ENCODE data around the gene CCM2L.

CCM2L gene

DNA sequence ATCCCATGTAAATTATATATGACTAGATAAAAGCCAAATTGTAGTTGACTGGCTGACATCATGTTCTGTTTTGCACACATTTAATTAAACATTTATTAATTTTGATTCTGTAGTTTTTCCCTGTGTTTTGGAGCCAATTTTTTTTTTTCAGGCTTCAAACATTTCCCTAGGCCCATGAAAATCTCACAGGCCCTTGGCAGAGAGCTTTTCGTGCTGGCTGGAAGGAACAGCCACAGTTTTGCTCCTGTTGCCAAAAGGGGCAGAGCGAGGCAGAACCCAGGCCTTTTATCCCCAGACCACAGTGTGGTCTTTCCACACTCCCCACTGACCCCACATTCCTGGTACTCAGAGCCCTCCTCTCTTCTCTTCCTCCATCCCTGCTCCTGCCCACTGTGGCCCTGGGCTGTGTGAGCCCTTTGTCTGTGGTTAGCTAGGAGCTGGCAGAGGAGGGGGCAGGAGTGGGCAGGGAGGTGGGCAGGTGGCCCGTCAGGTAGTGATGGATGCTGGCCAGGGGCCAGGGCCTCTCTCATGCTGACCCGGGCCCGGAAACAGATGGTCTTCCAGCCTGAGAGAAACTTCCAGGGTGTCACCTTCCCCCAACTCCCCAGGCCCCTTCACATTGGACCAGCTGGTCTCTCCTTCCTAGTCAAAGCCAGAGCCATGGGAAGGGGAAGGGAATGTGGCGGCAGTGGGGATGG is 19.4 kb upstream of the CCM2L start:
- TF ChIP-seq CTCF (IDR thresholded peaks at IDR 0.05; ENCODE audit: control extremely low read depth, extremely low read depth, low read depth, missing control alignments) = no peak
- CTCF ChIA-PET = interaction anchor here (1.4 to 2.3 kb wide), 2 partner anchors 39 to 41 kb away, joined by 5 to 10 read pairs; partner anchors contain the start of gene PDRG1
- POLR2A ChIA-PET = no interaction called here
- DNase-seq (ENCODE audit: extremely low spot score) = no peak

- no peak for TF ChIP-seq CTCF (IDR thresholded peaks at IDR 0.05; ENCODE audit: control extremely low read depth, extremely low read depth, low read depth, missing control alignments)
- ChIA-PET CTCF (interaction anchor here (1.4 to 2.3 kb wide), 2 partner anchors 39 to 40 kb away, joined by 5 to 10 read pairs; partner anchors contain the start of gene PDRG1), POLR2A (no interaction called here)
- no peak for DNase-seq (ENCODE audit: extremely low spot score)
Measured at GRCh38 chr20:31991339-31991705, 18.9 kb upstream of the CCM2L start.

DNA sequence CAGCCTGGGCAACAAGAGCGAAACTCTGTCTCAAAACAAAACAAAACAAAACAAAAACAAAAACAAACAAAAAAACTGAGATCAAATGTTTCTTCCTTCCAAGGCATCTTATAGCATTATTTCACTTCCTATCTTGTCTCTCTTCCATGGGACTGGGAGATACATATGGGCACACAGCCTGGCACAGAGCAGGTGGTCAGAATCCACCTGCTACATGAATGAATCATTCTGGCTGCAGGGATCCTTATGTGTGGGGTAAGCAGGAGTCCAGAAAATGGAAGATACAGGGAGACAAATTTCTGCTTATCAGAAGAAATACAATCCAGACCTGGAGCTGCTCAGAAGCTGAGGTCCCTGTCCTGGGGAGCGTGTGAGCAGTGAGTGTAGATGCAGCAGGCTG is 18.2 kb upstream of the CCM2L start:
- no peak for TF ChIP-seq CTCF (IDR thresholded peaks at IDR 0.05; ENCODE audit: control extremely low read depth, extremely low read depth, low read depth, missing control alignments)
- DNase-seq (ENCODE audit: extremely low spot score) = no peak
- ChIA-PET POLR2A (no interaction called here), CTCF (no interaction called here)

- TF ChIP-seq CTCF (IDR thresholded peaks at IDR 0.05; ENCODE audit: control extremely low read depth, extremely low read depth, low read depth, missing control alignments) = no peak
- ChIA-PET POLR2A (no interaction called here), CTCF (interaction anchor here (1.5 kb wide), 1 partner anchor 27 kb away, joined by 3 read pairs; no protein-coding TSS in a partner anchor)
- DNase-seq (ENCODE audit: extremely low spot score) = no peak
Measured at GRCh38 chr20:31996996-31997395, 13.2 kb upstream of the CCM2L start.

- DNase-seq (ENCODE audit: extremely low spot score) = no peak
- TF ChIP-seq CTCF (IDR thresholded peaks at IDR 0.05; ENCODE audit: control extremely low read depth, extremely low read depth, low read depth, missing control alignments) = no peak
- CTCF ChIA-PET = interaction anchor here (1.3 kb wide), 1 partner anchor 32 kb away, joined by 3 read pairs; no protein-coding TSS in a partner anchor
- POLR2A ChIA-PET = no interaction called here
Measured at GRCh38 chr20:31998246-31998645, 12.0 kb upstream of the CCM2L start.

DNA sequence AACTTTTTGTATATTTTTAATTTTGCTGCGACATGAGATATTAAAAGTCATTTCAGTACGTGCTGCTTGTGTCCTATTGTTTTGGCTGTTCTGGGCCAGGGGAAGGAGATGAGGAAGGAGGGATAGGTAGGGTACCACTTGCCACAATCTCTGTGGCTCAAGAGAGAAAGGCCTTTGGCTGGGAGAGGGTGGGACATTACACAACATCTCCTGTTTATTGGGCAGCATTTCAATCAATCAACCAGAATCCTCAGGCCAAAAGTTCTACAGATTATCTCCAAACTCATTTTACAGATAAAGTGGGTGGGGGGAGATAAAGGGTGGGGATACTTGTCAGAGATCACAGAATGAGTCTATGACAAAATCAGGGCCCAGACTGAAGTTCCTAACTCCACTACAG is 6.9 kb upstream of the CCM2L start:
- DNase-seq (ENCODE audit: extremely low spot score) = no peak
- ChIA-PET POLR2A (no interaction called here), CTCF (no interaction called here)
- TF ChIP-seq CTCF (IDR thresholded peaks at IDR 0.05; ENCODE audit: control extremely low read depth, extremely low read depth, low read depth, missing control alignments) = no peak

Data from GM10248 (cell line).